Stimulated activated CD4-positive, alpha-beta T cell treated with anti-CD3 and anti-CD28 coated beads, TNF-alpha, amount 100 ng/mL, for 48 hours (primary cell): ENCODE data around the gene PDYN.
A peak's percentile ranks its signal among the peaks of the same experiment; 100 is the strongest.

ENCODE experiments used
- DNase-seq, 3 donors: peaks; one replicate each; pipeline ENCODE4 v3.0.0-alpha.2; 2020; ENCODE audit warnings: low read depth in 3 of 3

The PDYN gene

GRCh38 chr20:1995531-1996310, 1.9 kb upstream of the PDYN start:
- no peak for DNase-seq

GRCh38 chr20:1994627-1995026, 769 bp upstream of the PDYN start:
- DNase-seq, result no peak

GRCh38 chr20:1992359-1993110, 1.3 kb downstream of the PDYN start:
- DNase-seq, result no peak

GRCh38 chr20:1987826-1988225, 6.0 kb downstream of the PDYN start:
- no peak for DNase-seq

- no peak for DNase-seq
Observed at GRCh38 chr20:1983301-1983700, 10.6 kb downstream of the PDYN start.

GRCh38 chr20:1982686-1983085, 11.2 kb downstream of the PDYN start:
- DNase-seq, result no peak

- DNase-seq, result no peak
Observed at GRCh38 chr20:1979106-1979778, 14.6 kb downstream of the PDYN start.

GRCh38 chr20:1975291-1975690, 18.6 kb downstream of the PDYN start:
- no peak for DNase-seq

- no peak for DNase-seq
Observed at GRCh38 chr20:1973601-1974440, 20.0 kb downstream of the PDYN start.

- DNase-seq, result no peak
Observed at GRCh38 chr20:1971893-1972586, 21.8 kb downstream of the PDYN start.

- no peak for DNase-seq
Observed at GRCh38 chr20:1968964-1969363, 24.9 kb downstream of the PDYN start.

- peak; percentile 74 to 81 (median 80) for DNase-seq
Observed at GRCh38 chr20:1965520-1966351, 28.1 kb downstream of the PDYN start.

- DNase-seq, result peak in 1 of 3 donors; percentile 1
Observed at GRCh38 chr20:1964659-1965405, 29.0 kb downstream of the PDYN start.

- DNase-seq, result no peak
Observed at GRCh38 chr20:1964061-1964460, 29.8 kb downstream of the PDYN start.

GRCh38 chr20:1961374-1961773, 32.5 kb downstream of the PDYN start:
- DNase-seq, result no peak

GRCh38 chr20:1959156-1959555, 34.7 kb downstream of the PDYN start:
- DNase-seq, result no peak

- no peak for DNase-seq
Observed at GRCh38 chr20:1958426-1958825, 35.4 kb downstream of the PDYN start.

- no peak for DNase-seq
Observed at GRCh38 chr20:1955217-1955616, 38.6 kb downstream of the PDYN start.

- no peak for DNase-seq
Observed at GRCh38 chr20:1953621-1954020, 40.2 kb downstream of the PDYN start.
